Endothelial cell of umbilical vein (primary cell): ENCODE data around the gene NDC80.

ENCODE experiments used
- CTCF ChIP-seq, 2 donors: IDR thresholded peaks; 1 replicate in 1 of 2; 2 replicates in 1 of 2; pipeline ENCODE4 v1.5.1; 2011; ENCODE audit warnings: low read length in 2 of 2, mild to moderate bottlenecking in 2 of 2, moderate library complexity in 2 of 2, control low read depth in 1 of 2, inconsistent platforms in 1 of 2, low read depth in 1 of 2; ENCODE audit not compliant: insufficient read depth in 1 of 2; ENCODE audit errors: extremely low read depth in 1 of 2
- POLR2A ChIP-seq: IDR thresholded peaks from 2 replicates; pipeline ENCODE4 v1.6.1; 2012; ENCODE audit warnings: low read depth, mild to moderate bottlenecking, control low read depth, low read length
- POLR2AphosphoS5 ChIP-seq: IDR thresholded peaks from 2 replicates; pipeline ENCODE4 v1.6.1; 2012; ENCODE audit warnings: low read depth, mild to moderate bottlenecking, control low read depth, low read length, moderate library complexity; ENCODE audit not compliant: insufficient read depth

GRCh38 chr18:2655954-2656236 lies 84.5 kb downstream of the NDC80 start:
- TF ChIP-seq CTCF (IDR thresholded peaks at IDR 0.05; ENCODE audit: extremely low read depth in 1 of 2, insufficient read depth in 1 of 2, low read depth in 1 of 2, low read length in 2 of 2) (no peak), POLR2A (no peak), POLR2AphosphoS5 (no peak)
